ENCODE data around the gene OR4F15. TPM values are rescaled to one million over a fixed set of nuclear protein-coding genes. Genes with fewer than 3 reads are reported as not detected.

OR4F15 gene
- total RNA-seq, 1 donor from 2014 or later = not detected

Other genes with a start within 250 kb of the OR4F15 start
- gene TM2D3, start 159.8 kb upstream of the OR4F15 start, total RNA-seq = 49.9 TPM
- gene TARS3, start 87.7 kb upstream of the OR4F15 start, total RNA-seq = 31.9 TPM
- gene OR4F6, start 8.7 kb upstream of the OR4F15 start, total RNA-seq = not detected

All from Right ventricle myocardium inferior (tissue), 1 donor.